Brain pericyte (primary cell): Measurements from ENCODE around the gene ITPKB.
A peak's percentile ranks its signal among the peaks of the same experiment; 100 is the strongest.
"Not testable (repeated sequence)": the region's sequence is repeated elsewhere in the genome, so short reads cannot be mapped to it uniquely, and the experiment has no call there.

ENCODE experiments used
- DNase-seq: peaks from one replicate; pipeline ENCODE4 v3.0.0-alpha.2; 2012; ENCODE audit warnings: low read depth, low spot score

ITPKB gene

DNA sequence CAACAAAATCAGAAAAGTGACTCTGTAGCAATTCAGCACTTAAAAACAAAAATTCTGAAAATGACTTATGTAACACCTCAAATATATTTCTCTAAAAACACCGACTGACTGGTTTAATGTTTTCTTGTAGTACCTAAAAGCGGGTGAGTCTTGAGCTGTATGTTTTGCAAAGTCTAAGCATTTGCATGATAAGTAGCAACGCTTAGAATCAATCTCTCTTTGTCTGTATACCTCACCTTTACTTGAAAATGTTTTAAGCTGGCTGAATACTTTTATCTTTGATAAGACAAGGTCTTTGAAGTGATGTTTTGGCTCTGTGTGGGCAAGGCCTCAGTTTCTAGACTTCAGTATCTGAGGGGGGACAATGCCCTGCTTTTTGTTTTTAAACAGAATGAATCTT is 8.2 kb downstream of the ITPKB start:
- DNase-seq, result no peak

DNA sequence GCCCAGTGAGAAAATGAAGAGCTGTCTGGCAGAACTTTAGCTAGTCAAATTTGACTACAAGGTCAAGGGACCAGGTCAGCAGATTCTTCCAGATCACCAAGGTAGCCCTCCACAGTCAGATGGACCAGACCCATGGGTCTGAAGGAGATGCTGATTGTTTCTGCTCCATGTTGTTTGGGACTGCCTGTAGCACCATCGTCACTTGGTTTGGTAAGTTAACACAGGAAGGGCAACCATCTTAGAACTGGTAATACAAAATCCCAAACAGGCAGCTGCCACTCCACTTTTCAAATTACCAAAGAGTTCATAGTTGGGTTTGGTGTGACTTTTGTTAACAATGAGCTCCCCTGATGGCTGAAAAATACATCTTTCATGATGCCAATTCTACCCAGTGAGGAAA is 9.0 kb downstream of the ITPKB start:
- DNase-seq, result no peak

DNA sequence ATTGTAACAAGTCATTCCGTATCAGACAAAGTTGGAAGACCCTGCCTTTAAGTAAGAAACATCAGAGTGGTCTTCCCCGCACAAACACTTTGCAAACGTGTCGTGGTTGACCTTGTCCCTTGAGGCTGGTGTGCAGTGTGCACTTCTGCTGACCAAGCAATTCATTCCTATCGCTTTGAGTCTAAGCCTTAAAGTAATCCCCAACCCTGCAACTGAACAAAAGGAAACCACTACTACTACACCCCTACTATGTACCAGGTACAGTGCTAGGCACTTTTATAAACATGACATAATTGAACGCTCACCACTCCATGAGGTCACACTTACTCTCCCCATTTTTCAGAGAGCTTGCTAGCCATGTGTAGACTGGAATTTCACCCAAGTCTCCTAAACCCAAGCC is 10.6 kb downstream of the ITPKB start:
- no peak for DNase-seq

DNA sequence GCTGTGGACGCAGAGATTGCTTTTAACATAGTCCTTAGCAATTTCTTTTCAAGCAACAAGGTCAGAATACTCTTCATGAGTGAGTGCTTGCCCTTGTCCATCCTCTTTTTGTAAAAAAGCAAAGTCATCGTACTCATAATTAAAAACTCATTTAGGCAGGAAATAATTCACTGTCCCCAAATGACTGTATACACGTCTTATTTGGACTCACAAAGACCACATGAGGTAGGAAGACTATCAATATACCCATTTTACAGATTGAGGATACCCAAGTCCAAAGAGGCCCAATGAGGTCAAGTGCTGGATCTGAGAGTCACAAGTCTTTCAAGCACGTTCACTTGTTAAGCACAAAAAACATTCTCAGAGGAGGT is 13.2 kb downstream of the ITPKB start:
- DNase-seq, result no peak

DNA sequence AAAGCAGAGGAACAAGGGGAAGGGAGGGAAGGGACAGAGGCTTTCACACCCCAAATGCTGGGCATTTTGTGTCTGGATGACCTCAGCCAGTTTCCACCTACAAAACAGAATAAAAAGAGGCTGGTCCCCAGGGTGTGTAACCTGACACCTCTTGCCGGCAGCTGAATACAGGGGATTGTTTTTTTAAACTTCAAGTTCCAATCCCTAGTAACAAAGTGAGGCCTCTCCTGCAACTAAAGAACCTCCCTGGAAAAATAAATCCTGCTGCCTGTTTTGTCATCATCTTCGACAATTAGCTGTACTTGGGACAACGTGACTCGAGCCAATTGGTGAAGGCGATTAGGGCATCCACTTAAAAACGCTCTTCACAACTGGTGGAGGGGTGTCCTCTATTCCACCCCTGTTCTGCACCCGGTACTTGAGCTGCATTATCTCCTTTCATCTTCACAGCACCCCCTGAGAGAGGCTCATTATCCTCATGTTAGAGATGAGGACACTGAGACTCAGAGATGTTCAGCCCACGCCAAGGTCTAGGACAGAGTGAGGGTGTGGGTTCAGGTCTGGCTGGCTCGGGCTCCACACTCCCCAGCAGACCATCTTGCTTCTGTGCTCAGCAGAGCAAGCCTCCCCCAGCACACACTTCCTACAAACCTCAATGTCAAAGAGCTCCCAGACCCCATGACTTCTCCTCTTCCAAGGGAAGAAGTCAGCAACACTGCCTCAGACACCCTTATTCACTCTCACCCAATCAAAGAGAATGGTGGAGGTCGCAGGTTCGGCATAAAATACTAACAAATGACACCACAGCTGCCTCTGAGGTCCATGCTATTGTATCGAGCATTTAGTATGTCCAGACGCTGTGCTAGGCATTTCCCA is 15.2 kb downstream of the ITPKB start:
- peak; percentile 55 for DNase-seq

DNA sequence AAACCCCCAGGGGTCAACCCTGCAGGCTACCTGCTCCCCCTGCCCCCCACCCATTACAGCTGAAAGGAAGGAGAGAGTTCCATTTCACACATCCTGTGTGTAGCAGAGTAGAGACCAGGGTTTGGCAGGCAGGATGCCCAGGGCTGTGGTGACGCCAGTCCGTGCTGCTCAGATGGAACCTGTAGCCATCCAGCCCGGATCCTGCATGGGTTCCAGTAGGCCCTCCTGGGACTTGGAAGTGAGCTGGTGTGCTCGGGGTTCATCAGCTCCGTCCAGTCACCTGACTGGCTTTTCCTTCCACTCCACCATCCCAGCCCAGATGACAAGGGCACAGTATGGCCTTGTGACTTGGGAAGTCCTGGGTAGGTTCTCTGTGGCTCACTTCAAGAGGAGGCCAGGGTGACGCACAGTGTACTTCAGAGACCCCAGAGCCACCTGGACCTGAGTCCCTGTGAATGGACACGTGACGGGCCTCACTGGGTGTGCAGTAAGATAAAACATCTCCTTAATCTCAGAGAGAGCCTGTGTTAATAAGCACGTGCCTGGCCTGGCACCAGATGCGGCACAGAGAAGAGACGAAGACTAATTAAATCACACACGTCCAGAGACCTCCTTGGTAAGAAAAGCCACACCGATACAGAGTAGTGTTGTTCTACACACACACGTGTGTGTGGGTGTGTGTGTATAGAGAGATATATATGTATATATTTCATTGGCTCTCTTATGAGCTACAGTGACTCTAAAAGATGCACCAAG is 16.0 kb downstream of the ITPKB start:
- DNase-seq, result no peak

DNA sequence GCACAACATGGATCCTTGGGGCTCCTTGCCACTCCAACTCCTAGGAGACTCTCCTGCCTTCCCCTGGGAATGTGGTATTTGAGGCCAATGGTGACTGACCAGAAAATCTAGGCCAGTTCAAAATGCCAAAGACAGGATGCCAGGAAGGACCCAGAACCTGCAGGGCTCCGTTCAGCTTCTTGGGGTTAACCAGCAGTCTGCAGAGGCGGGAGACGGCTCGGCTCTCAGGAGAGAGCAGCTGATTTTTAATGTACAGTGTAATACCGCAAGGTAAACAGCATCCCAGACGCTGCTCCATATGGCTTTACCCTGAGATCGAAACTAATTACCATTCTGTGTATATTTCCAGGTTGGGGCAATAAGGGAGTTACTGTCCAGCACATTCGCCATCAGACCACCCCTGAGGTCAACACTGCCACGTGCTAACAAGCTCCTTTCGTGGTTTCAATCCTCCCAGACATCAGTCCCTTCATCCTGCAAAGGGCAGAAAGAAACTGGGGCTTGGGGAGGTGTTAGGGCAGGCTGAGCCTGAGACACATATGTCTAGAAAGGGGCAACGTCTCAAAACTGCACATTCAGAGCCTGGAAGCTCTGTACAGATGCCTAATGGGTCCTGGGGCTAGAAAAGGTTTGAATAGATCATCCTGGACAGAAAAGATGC is 16.7 kb downstream of the ITPKB start:
- no peak for DNase-seq

DNA sequence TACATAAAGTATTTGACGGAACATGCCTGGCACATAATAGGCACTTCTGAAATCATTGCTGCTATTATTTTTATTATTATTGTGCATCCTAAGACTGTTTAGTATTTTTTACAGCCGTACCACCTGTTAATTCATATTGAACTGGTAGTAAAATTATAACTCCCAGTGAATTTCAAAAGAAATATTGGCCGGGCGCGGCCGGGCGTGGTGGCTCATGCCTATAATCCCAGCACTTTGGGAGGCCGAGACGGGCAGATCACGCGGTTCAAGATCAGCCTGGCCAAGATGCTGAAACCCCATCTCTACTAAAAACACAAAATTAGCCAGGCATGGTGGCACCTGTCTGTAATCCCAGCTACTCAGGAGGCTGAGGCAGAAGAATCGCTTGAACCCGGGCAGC is 18.5 kb downstream of the ITPKB start:
- not testable (repeated sequence) for DNase-seq

DNA sequence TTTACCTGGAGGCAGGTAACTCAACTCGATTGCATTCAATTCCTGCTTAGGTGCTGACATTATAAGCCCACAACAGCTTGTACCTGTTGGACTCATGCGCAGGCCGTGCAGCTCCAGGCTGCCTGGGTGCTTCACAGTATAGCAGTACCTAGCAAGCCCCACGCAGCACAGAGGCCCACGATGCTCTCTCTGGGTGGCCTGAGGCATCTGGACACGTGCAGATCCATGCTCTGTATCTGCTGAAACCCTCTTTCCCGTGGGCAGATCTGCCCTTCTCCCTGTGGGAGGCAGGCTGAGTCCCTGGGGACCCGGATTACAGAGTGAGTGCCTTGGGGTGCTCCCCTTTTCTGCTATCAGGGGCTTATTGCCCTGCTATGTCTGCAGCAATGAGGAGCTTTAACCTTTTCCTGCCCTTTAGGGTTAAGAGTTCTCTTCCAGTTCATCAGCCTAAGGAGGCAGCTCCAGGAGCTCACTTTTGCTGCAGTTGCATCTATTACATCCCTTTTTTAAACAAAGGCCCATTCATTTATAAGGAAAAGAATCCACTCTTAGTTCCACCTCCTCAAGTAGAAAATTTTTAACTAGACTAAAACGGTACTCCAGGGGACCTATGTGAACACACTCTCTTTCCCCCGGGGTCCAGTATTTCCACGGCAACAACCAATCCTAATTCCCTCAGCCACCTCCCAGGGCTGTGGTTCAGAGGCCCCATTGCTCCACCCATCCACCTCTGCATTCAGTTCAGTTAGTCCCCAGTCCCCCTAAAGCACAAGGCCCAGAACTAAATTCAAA is 19.3 kb downstream of the ITPKB start:
- no peak for DNase-seq

DNA sequence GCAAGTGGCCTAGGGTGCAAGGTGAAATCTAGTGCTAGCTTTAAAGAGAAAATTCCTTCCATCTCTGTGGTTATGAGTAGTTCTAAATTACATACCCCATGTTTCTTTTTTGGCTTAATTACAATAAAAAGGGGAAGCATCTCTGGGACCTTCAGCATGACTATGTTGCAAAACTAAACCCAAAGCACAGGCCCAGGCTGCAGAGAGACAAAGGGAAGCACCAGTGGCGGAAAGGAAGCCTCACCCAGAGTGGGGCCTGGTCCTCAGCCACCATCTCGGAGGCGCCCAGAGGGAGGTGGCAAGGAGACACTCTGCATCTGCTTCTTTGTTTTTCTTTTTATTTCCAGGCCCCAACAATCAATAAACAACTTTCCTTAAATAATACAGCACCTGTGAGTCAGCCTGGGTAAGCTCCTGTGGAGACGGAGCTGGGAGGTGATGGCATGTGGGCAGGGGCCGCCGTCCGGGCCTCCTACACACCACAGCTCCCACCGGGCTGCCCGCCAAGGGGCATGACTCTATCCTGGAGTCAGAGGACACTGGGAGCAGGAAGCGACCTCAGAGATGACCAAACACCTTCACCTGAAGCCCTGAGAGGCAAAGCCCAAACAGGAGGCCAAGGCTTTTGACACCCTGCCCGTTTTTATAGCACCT is 21.7 kb downstream of the ITPKB start:
- DNase-seq, result no peak

DNA sequence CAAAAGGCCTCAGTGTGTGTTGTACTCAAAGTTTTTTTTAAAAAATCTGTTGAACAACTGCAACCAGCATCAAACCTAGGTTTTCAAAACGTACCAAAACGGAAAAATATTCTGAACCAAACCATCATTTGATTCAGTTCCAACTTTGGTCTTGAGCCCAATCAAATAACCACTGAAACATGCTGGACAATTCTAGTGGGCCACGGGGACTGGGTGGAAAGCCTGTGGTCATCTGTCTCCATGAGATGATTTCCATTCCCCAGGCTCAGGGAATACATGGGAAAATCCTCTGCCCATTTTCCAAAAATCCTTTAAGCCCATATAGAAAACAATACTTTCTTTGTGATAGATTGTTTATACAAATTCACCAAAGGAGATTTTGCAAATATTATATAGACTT is 22.5 kb downstream of the ITPKB start:
- DNase-seq, result no peak

DNA sequence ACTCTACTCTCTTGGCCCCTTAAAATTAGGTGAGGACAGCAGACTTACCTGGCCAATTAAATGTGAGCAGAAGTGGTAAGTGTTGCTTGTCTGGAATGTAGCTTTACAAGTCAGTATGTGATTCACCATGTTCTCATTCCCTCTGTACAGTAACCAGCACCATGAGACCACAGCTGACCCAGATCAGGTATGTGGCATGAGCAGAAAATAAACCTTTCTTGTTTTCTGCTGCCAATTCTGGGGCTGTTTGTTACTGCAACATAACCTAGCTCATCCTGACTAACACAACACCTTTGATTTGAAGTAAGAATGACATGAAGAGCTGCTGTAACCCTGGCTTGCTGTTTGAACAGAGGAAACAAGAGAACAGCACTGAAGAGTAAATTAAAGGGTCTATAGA is 24.9 kb downstream of the ITPKB start:
- no peak for DNase-seq

DNA sequence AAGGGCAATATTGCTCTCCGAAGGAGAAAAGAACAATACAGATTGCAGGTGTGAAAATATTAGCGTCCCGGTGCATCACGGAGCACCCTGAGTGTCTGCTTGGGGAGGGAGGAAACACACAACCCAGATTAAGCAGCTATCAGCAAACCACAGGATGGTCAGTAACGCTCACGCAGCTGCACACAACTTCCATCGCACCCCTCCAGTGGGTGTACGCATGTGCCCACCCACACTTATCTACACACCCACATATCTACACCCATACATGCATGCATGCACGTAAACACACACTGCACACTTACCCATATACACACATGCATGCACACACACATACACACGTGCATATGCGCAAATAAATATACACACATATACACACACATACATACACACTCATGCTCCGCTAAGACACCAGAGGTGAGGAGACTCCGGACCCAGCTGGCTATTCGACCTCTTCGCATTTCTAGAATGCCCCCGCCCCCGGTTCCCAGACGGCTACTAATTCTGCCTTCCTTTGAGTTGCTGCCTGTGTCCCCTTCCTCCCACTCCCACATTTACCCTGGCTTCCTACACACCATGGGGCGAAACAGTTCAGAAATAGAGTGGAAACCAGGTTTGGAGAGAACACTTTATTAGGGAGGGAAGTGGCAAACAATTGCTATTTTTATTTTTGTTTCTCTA is 26.2 kb downstream of the ITPKB start:
- DNase-seq, result no peak

DNA sequence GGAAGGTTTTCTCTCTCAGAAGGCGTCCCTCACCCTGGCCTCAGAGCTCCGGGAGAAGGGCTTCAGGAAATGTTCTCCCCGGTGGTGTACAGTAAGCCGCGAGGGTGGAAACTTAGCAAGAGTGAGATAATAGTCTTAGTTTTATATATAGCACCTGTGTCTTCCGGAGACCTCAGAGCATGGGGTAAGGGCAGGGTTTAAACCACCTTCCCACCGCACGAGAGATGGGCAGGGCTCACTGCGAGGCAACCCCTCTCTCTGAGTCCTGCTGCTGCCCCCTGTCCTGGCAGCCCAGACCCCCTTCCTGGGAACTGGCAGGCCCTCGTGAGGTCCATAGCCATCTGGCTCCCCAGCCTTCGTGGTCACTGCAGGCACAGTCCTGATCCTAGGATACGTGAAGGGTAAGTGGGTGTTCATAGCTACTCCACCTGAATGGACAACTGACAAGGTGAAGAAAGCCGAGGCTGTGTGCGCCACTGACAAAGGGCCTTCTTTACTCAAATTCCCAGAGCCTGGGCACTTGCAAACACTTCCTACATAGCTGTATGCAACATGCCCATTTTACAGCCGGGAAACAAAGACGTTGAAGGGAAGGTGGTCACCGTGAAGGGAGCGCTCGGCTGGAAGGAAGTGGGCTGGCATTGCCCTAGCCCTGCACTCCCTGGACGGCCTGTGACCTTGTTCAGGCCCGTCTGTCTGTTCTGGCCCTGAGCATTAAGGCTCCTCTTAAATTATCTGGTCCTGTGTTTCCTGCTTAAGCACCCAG is 26.9 kb downstream of the ITPKB start:
- no peak for DNase-seq

DNA sequence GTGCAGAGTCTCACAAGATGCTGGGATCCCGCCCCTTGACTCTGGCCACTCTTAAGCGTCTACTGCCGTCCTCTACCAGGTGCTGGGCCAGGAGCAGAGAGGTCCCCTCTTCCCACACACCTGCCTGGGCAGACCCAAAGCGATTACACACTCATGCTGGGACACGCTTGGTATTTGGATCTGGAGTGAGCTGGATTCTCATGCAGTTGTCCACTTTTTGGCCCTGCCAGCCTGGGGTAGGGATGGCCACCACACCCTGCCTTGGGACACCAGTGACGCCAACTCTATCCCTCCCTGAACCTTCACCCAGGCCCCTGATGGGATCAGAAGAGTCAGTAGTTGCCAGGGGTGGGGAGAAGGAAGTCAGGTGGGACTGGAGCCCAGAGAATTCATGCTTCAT is 28.6 kb downstream of the ITPKB start:
- no peak for DNase-seq

DNA sequence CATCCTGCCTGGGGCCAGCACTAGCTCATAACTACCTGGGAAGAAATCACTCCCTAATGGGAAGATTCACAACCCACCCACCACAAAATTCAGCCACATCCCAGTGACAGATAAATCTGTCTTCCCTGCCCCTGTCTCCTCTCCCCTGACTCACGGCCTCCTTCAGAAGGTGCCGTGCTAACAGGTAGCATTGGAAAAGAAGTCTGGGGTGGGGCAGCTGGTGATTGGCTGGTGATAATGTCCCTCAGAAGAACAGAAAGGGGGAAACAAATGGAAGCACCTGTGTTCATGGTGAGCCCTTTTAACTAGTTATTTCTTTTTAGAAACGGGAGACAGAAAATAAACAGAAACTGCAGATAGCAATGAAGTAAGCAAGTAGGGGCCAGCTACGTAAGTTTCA is 29.1 kb downstream of the ITPKB start:
- no peak for DNase-seq

DNA sequence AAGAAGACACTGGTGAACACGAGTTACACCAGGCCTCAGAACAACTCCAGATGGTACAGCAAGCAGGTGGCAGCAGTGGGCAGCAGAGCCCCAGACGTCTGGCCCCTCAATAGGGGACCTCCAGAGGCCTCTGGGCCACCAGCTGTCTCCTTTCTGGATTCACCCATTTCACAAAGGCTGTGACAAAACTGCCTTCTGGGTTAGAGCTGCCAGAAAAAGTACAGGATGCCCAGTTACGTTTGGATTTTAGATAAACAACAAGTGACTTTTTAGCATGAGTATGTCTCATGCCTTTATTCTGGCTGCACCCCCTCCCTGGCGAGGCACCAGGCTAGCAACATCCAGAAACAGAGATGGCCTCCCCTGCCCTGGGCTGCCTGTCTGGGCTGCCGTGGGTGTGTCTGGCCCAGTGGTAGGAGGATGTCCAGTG is 30.1 kb downstream of the ITPKB start:
- DNase-seq, result no peak

DNA sequence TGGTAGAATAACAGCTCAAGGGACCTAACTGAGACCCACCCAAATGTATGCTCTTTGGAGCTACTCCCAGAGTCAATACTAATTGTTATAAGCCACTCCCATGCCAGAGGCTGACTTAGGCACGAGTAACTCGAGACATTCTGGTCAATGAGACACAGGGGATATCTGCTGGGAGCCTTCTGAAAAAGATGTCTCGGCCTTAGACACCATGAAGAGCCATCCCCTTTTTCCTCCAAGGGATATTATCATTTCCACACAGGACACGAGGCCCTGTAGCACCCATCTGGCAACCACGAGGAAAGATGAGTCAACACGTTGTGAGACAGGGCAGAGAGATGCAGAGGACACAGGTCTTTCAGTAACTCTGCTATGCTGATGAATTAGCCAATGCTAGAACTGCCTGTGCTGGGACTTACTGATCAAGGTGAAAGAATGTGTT is 30.7 kb downstream of the ITPKB start:
- no peak for DNase-seq

DNA sequence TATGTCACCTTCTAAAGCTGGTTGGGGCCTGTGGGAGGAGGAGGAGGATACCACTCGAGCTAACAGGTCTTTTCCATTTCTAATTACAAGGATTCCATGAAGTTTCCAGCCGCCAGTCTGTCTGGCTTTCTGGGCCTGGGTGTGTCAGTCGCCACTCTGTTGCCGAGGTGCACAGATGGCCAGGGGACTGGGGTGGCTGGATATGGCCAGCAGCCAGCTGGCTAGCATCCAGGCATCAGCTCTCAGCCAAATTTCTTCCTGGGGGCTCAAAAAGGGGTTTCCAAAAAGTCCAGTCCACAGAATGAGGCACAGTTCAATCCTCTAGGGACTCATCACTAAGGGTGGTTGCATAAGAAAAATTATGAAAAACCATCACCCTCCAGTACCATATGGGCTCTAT is 32.4 kb downstream of the ITPKB start:
- DNase-seq, result no peak
